HepG2 (cell line): ENCODE results near the gene SCUBE1. TPM values are rescaled to one million over a fixed set of nuclear protein-coding genes. Genes with fewer than 3 reads are reported as not detected.
"Not testable (repeated sequence)": the region's sequence is repeated elsewhere in the genome, so short reads cannot be mapped to it uniquely, and the experiment has no call there.

ENCODE experiments used
- ATAC-seq: fragments of 200-7000 bp; cut with Tn5 transposase; 3 replicates; pipeline ENCODE4 v1.9.1; 2020; ENCODE audit warnings: mild to moderate bottlenecking, moderate library complexity
- BruUV-seq: library from RNA; stranded (reverse); fragments of 400-500 nt; replicated peaks from 2 replicates; lab custom pipeline; 2021; lab: Mats Ljungman, UMichigan
- CTCF ChIA-PET: fragments of 300-600 bp; formaldehyde crosslinking; extraction: SDS; loops from one replicate; lab custom pipeline; 2021; ENCODE audit warnings: low total read pairs, inconsistent platforms, low intra/inter-chr PET ratio; lab: Yijun Ruan, JAX
- POLR2A ChIA-PET: fragments of 350-600 bp; sonication (Branson Sonifier 250); formaldehyde crosslinking; loops from one replicate; lab custom pipeline; 2020; ENCODE audit warnings: antibody characterized with exemption, inconsistent platforms; lab: Yijun Ruan, JAX
- DNase-seq: peaks from one replicate; pipeline ENCODE4 v3.0.0-alpha.2; 2015; ENCODE audit warnings: low spot score
- FAIRE-seq: peaks from 3 replicates; lab custom pipeline; 2011; peaks lifted over from hg19 to GRCh38; lab: Jason Lieb, UNC
- H2AFZ ChIP-seq: one replicate; pipeline ENCODE4 v1.6.1; 2011; ENCODE audit warnings: low read length, inconsistent platforms
- H3K27ac ChIP-seq: fragments of 300-600 bp; 3 replicates; pipeline ENCODE4 v1.8.0; 2011; ENCODE audit warnings: mixed run types, mild to moderate bottlenecking, mixed read lengths, low read length, inconsistent platforms; ENCODE audit not compliant: insufficient read depth; ENCODE audit errors: extremely low read length
- H3K27me3 ChIP-seq, 2 experiments: fragments of 200-600 bp in 1 of 2; 2 replicates in 1 of 2; 3 replicates in 1 of 2; pipeline versions ENCODE4 v1.6.0 to v1.8.0; 2011; ENCODE audit warnings: low read length in 2 of 2, mild to moderate bottlenecking in 2 of 2, moderate library complexity in 2 of 2, inconsistent platforms in 1 of 2; ENCODE audit not compliant: insufficient read depth in 2 of 2, control insufficient read depth in 1 of 2
- H3K36me3 ChIP-seq, 2 experiments: fragments of 200-600 bp in 1 of 2; replicated peaks in 1 of 2; 2 replicates in 1 of 2; 3 replicates in 1 of 2; pipeline versions ENCODE4 v1.5.1 to v1.8.0; 2011; ENCODE audit warnings: low read length in 2 of 2, inconsistent platforms in 1 of 2; ENCODE audit not compliant: insufficient read depth in 2 of 2, control insufficient read depth in 1 of 2
- H3K4me1 ChIP-seq: 2 replicates; pipeline ENCODE4 v1.5.1; 2012; ENCODE audit warnings: low read length, inconsistent platforms; ENCODE audit not compliant: insufficient read depth
- H3K4me2 ChIP-seq: 2 replicates; pipeline ENCODE4 v1.6.0; 2011; ENCODE audit warnings: low read depth, low read length, inconsistent platforms
- H3K4me3 ChIP-seq, 3 experiments: fragments of 200-600 bp in 1 of 3; sonication (generic), shearing (Covaris generic) in 1 of 3; replicated peaks in 1 of 3; 2 replicates each; pipeline ENCODE4 v1.5.1; 2011 to 2016; ENCODE audit warnings: low read length in 3 of 3, inconsistent platforms in 2 of 3, low read depth in 2 of 3, mild to moderate bottlenecking in 2 of 3, control low read depth in 1 of 3, mixed read lengths in 1 of 3; ENCODE audit not compliant: insufficient read depth in 1 of 3
- H3K79me2 ChIP-seq: one replicate; pipeline ENCODE4 v1.6.1; 2011; ENCODE audit warnings: low read length, inconsistent platforms; ENCODE audit not compliant: insufficient read depth
- H3K9ac ChIP-seq: 2 replicates; pipeline ENCODE4 v1.6.0; 2011; ENCODE audit warnings: mild to moderate bottlenecking, low read depth, low read length, inconsistent platforms; ENCODE audit not compliant: insufficient read depth
- H3K9me3 ChIP-seq: 2 replicates; pipeline ENCODE4 v1.5.1; 2012; ENCODE audit warnings: mild to moderate bottlenecking, low read length
- H4K20me1 ChIP-seq: 2 replicates; pipeline ENCODE4 v1.6.0; 2011; ENCODE audit warnings: inconsistent platforms, mild to moderate bottlenecking, low read length, moderate library complexity; ENCODE audit not compliant: insufficient read depth
- ATF7-NPFF ChIP-seq: sonication (generic); formaldehyde crosslinking; IDR thresholded peaks from 2 replicates; pipeline ENCODE4 v1.8.1; 2023; ENCODE audit warnings: mild to moderate bottlenecking, low read depth, missing genetic modification reagents, moderate library complexity
- DPF2 ChIP-seq: sonication (generic); formaldehyde crosslinking; IDR thresholded peaks from 2 replicates; pipeline ENCODE4 v1.4.0; 2020; ENCODE audit warnings: mild to moderate bottlenecking, low read depth, missing genetic modification reagents, borderline replicate concordance
- HNF4A ChIP-seq: sonication (generic); formaldehyde crosslinking; IDR thresholded peaks from 2 replicates; pipeline ENCODE4 v1.4.0; 2020; ENCODE audit warnings: missing genetic modification reagents
- NBN ChIP-seq: fragments of 450-650 bp; conservative IDR thresholded peaks from 2 replicates; pipeline ENCODE4 v1.6.1; 2017
- SRSF1 ChIP-seq: fragments of 200-400 bp; formaldehyde crosslinking; optimal IDR thresholded peaks from 2 replicates; pipeline ENCODE3; 2017; ENCODE audit warnings: mild to moderate bottlenecking, low read depth, low read length, moderate library complexity
- TBL1XR1 ChIP-seq: fragments of 150-350 bp; IDR thresholded peaks from 2 replicates; pipeline ENCODE4 v1.6.1; 2014; ENCODE audit warnings: borderline replicate concordance, low read length; ENCODE audit not compliant: partially characterized antibody
- TERF1 ChIP-seq: sonication (generic); formaldehyde crosslinking; IDR thresholded peaks from 2 replicates; pipeline ENCODE4 v1.8.0; 2022; ENCODE audit warnings: mild to moderate bottlenecking, missing genetic modification reagents, moderate library complexity
- ZBTB7A ChIP-seq: sonication (generic); formaldehyde crosslinking; IDR thresholded peaks from 2 replicates; pipeline ENCODE4 v1.8.0; 2022; ENCODE audit warnings: mild to moderate bottlenecking, missing genetic modification reagents
- ZMYM2 ChIP-seq: sonication (generic); formaldehyde crosslinking; IDR thresholded peaks from 2 replicates; pipeline ENCODE4 v1.8.0; 2022; ENCODE audit warnings: mild to moderate bottlenecking, missing genetic modification reagents
- ZNF350 ChIP-seq: sonication (generic); formaldehyde crosslinking; IDR thresholded peaks from 2 replicates; pipeline ENCODE4 v1.4.0; 2020; ENCODE audit warnings: mild to moderate bottlenecking, low read depth, missing genetic modification reagents, borderline replicate concordance
- WGBS: methylation state at CpG from one replicate; pipeline ENCODE4 v1.1.6; 2017; ENCODE audit warnings: low lambda C conversion rate; 5-methylcytosine and 5-hydroxymethylcytosine counted together
- in situ Hi-C: cut with HindIII; loops from 2 replicates; pipeline ENCODE4 v1.10.0; 2017; ENCODE audit warnings: low pct_unique_long_range_greater_than_20kb; ENCODE audit not compliant: extremely low pct_ligation_motif_present
- intact Hi-C: fragments of 100-400 bp; cut with micrococcal nuclease; formaldehyde crosslinking; loops from one replicate; pipeline ENCODE4 v1.10.0; 2022; ENCODE audit not compliant: unreplicated experiment
- polyA plus RNA-seq, 8 experiments: library from polyadenylated mRNA; depleted of rRNA in 3 of 8; stranded (reverse) in 7 of 8; unstranded in 1 of 8; fragments of >200 nt; fragmentation: Illumina TruSeq in 4 of 8; extraction: Trizol in 4 of 8; gene quantifications; 2 replicates each; pipeline versions ENCODE4 v1.2.1 to v1.2.3, GENCODE V29; 2011 to 2016; ENCODE audit warnings: low read depth in 4 of 8, missing spikeins in 1 of 8, mixed read lengths in 1 of 8; ENCODE audit not compliant: insufficient read depth in 1 of 8
- total RNA-seq, 5 experiments: library from RNA; depleted of rRNA; stranded (reverse); fragments of >200 nt; fragmentation: Illumina TruSeq; extraction: Trizol; gene quantifications; 2 replicates each; pipeline ENCODE4 v1.2.3, GENCODE V29; 2016; ENCODE audit warnings: low read depth in 1 of 5
- TF ChIP-seq, protein P1 (sequence below): sonication (generic); formaldehyde crosslinking; IDR thresholded peaks from 2 replicates; pipeline ENCODE4 v1.4.0; 2020; ENCODE audit warnings: missing genetic modification reagents, borderline replicate concordance

Gene SCUBE1
- total and polyA plus RNA-seq, 2 of the 13 experiments (the other 11 are each of a cell fraction or from before 2014, with no cell fraction given) = under 0.01 to 0.05 TPM

GRCh38 chr22:43281394-43281793 lies 61.8 kb downstream of the SCUBE1 start:
- Histone ChIP-seq H3K9me3 (no peaks in the 10 kb centered on the region), H3K36me3 (no peaks in the 10 kb centered on the region), H3K4me2 (no peak overlapping the region), H3K79me2 (no peaks in the 10 kb centered on the region), H2AFZ (no peak overlapping the region), H3K4me3 (no peak overlapping the region), H3K27ac (no peak overlapping the region), H3K27me3 (peaks cover 11 to 51% of the 10 kb centered on the region in 2 experiments), H3K9ac (no peak overlapping the region), H3K4me1 (no peaks in the 10 kb centered on the region), H4K20me1 (no peaks in the 10 kb centered on the region; the same call in 1 of the 2 replicates)
- FAIRE-seq (no peak), ATAC-seq (no peak), DNase-seq (no peak)
- no peak for TF ChIP-seq ATF7-NPFF (CRISPR knock-in tag)
- TF ChIP-seq SRSF1 = no peak
- no peak for TF ChIP-seq ZBTB7A (CRISPR knock-in tag)
- no peak for TF ChIP-seq ZMYM2 (CRISPR knock-in tag)
- no peak for TF ChIP-seq ZNF350 (CRISPR knock-in tag)
- TF ChIP-seq TBL1XR1 = no peak
- TF ChIP-seq TERF1 (CRISPR knock-in tag) = no peak
- TF ChIP-seq HNF4A (CRISPR knock-in tag) = no peak
- TF ChIP-seq, protein P1, sequence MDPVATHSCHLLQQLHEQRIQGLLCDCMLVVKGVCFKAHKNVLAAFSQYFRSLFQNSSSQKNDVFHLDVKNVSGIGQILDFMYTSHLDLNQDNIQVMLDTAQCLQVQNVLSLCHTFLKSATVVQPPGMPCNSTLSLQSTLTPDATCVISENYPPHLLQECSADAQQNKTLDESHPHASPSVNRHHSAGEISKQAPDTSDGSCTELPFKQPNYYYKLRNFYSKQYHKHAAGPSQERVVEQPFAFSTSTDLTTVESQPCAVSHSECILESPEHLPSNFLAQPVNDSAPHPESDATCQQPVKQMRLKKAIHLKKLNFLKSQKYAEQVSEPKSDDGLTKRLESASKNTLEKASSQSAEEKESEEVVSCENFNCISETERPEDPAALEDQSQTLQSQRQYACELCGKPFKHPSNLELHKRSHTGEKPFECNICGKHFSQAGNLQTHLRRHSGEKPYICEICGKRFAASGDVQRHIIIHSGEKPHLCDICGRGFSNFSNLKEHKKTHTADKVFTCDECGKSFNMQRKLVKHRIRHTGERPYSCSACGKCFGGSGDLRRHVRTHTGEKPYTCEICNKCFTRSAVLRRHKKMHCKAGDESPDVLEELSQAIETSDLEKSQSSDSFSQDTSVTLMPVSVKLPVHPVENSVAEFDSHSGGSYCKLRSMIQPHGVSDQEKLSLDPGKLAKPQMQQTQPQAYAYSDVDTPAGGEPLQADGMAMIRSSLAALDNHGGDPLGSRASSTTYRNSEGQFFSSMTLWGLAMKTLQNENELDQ (CRISPR knock-in tag) = no peak
- no peak for TF ChIP-seq NBN
- no peak for TF ChIP-seq DPF2
- intact Hi-C loops (no loop called here), in situ Hi-C loops (no loop called here)
- CTCF ChIA-PET = no interaction called here
- no TSS peak for BruUV-seq
- WGBS = 3% methylated on average over 2 of the region's 2 CpGs
- POLR2A ChIA-PET = no interaction called here

DNA sequence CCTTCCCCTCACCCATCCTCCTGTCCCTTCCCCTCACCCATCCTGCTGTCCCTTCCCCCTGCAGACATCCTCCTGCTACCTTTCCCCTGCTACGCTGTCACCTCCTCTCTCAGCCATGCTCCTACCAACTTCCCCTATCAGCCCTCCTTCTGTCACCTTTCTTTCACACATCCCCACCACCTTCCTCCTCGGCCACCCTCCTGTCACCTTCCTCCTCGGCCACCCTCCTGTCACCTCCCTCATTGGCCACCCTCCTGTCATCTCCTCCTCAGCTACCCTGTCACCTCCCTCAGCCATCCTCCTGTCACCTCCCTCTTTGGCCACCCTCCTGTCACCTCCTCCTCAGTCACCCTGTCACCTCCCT lies 62.7 kb downstream of the SCUBE1 start:
- CTCF ChIA-PET, H3K4me2 ChIP-seq, H3K9me3 ChIP-seq, POLR2A ChIA-PET, H3K27ac ChIP-seq, in situ Hi-C loops, intact Hi-C loops, H2AFZ ChIP-seq, H3K4me3 ChIP-seq, H3K79me2 ChIP-seq, BruUV-seq, H3K36me3 ChIP-seq, H3K9ac ChIP-seq, DNase-seq, ATAC-seq, H3K4me1 ChIP-seq, H4K20me1 ChIP-seq, FAIRE-seq: not testable (repeated sequence)
- WGBS = 3% methylated on average over 3 of the region's 3 CpGs
- H3K27me3 ChIP-seq = peaks cover 10 to 51% of the 10 kb centered on the region in 2 experiments
